C1 segment of cervical spinal cord (tissue), 14 donors: Measurements from ENCODE around the gene ANXA1.

Source experiments
- DNase-seq, 14 donors: peaks; one replicate each; lab custom pipeline; 2025; lab: John Stamatoyannopoulos, UW

Gene ANXA1

DNA sequence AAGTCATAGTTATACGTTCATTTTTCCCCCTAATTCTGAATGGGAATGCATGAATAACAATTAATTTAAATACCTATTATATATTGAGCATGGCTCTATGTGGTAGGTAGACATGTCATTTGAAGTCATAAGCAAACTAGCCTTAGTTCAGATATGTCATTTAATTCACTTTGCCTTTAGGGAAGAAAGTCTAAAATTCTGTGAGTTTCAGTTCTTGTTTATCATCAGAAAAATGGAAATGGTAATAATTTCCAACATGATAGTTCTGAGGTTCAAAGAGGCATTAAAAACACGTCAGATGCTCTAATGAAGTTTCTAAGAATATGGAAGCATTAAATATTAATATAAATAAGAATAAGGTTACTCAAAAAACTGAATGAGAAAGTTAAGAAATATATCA is 13.1 kb upstream of the ANXA1 start:
- no peak for DNase-seq

DNA sequence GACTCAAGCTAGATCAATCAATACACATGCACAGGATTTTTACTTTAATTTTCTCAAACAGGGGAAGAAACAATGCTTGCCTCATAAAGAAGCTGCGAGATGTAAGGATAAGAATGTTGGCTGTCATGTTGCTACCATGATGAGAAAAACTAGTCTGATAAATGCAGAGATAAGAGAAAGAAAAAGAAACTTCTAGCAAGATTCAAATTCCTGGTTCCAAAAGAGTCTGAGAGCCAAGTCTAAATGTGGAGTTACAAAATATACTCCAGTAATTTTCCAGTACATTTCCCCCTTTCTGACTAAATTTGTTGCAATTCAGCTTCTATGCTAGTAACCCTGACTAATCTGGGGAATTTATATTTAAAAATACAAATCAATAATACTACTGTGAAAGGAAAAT is 10.4 kb upstream of the ANXA1 start:
- DNase-seq: no peak

DNA sequence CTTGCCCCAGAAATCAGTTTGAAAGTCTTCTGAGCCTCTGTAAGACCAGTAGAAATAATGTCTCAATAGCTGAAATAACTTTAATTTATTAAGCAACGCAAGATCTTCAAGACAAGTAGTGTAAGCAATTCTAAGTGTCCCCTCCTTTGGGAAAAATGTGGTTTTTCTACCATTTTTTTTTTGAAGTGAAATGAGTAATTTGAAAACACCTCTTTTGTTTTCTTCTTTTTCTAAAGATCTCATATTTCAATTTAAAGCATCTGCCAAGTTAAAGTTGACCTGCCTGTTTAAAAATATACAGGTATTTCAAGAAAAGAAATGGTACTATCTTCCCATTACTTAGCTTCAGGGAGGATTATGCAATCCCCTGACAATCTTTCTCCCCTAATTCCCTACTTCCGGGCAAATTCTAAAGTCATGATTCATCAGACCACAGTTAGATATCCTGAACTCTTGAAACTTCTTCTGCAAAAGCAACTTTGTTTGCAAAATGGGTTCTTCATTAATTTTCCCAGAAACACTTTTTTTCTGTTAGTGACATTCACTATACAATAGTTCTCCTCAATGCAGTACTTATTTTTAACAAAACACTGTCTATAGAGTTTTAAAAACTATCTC is 7.8 kb upstream of the ANXA1 start:
- no peak for DNase-seq

DNA sequence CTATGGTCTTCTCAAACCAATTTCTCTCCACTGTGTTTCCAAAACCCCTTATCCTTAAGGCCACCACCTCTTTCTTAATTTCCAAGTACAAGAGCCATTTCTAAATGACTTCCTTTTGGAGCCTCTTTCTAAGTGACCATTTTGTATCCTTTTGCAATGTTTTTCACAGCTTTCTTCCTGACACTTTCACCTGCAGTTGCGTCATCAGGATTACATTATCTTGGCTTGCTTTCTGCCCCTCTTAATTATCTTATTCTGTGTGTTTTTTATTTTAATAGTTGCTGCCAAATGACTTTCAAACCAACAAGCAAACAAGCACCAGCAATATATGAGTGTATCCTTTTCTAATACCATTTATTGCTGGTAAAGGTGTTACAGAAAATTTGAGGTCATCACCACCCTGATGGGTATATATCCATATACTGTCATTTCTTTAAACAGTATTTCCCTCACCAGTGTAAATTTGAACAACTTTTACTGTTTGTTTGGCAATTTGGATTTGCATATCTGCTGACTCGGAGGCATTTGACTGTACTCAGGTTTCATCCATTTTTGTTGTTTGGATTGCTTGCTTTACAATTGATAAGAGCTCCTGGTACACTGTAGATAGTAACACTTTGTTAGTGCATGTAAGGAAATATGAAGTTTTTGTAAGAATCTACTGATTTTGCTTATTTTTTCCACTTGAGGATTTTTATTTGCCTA is 5.4 kb upstream of the ANXA1 start:
- DNase-seq: no peak

DNA sequence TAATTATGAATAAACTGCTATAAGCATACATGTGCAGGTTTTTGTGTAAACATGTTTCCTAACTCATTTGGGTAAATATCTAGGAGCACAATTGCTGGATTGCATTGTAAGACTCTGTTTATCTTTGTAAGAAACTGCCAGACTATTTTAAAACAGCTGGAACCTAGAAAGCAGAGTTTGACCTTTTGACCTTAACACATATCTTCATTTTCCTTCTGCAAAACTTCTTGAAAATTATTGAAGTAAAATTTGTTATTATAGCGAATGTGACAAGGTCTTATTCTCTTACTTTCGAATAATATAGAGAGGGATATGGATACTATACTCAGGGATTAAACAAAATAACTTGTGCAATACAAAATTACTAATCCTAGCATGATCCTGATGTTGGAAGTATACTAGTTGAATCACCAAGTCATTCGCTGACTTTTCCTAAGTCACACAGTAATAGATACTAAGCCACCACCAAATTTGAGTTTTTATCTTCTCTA is 3.2 kb upstream of the ANXA1 start:
- DNase-seq: no peak

DNA sequence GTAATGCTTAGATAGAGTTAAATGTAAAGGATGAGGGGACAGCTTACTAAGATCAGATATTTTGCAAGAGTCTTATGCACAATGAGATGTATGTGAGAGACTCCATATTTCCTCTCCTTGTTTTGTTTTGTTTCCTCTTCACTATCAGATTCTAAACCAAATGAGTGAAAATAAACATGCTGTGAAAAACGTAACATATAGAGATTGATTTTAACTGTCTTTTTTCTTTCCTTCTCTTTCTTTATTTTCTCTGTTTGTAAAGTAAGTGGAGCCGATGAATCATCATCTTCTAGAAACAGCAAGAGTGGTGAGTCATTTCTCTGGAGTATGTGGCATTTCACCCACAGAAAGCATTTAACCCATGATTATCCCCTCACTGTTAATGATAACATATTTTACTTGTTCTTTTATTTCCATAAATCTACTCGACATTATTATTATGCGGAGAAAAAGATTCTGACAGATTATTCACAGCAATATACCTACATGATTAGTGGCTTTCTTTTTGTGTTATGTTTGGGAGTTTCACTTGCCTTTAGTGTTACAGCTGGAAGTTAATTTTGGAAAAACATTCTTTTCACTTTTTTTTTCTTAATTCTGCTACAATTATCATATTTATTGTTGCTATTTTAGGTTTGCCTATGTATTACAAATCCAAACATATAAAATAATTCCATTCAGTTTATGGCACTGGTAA is 2.1 kb upstream of the ANXA1 start:
- no peak for DNase-seq

DNA sequence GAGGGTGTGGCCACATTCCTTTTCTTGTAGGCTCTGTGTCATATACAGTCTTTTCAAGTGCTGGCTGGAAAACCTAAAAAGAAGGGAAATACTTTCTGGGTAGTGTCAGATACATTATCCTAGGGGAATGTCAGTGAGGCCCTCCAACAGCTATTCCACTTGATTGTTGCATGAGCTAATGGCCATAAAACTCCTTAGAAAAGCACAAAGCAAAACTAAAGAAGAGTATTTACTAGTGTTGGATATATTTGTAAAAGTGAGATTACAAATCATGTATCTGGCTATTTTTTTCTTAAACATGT is 829 bp downstream of the ANXA1 start:
- DNase-seq: no peak

DNA sequence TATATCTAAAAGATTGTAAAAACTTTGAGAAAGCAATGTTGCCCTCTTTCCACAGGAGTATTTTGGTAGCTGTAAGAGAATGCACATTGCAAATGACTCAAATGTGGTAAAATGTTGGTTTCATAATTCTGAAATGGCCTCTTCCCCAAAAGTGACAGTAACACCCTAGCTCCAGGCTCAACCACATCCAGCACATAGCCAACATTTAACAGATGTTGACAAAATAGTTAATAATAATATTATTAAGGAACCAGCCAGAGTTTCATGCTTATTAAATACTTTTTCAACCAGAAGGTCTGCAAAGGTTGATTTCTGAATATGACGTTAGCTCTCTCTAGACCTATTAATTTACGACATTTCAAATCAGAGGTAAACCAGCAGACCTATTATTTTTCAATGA is 1.3 kb downstream of the ANXA1 start:
- DNase-seq: no peak

DNA sequence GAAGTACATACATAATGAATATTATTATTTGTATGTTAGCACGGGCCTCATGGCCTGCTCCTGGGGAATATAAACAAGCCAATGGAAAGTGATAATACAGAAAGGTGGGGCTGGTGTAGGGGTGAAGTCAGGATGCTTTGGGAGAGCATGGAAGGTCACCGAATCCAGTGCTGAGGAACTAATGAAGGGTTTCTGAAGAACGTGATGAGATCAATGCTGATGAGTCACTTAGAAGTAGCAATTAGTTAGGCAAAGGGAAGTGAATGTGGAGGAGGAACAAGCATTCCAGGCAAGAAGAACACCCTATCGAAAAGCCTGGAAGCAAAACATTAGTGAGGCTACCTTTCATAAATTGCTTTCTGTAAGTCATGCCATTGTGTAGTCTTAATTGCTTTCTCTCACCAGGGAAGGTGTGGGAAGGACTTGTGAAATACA is 2.1 kb downstream of the ANXA1 start:
- DNase-seq: no peak

DNA sequence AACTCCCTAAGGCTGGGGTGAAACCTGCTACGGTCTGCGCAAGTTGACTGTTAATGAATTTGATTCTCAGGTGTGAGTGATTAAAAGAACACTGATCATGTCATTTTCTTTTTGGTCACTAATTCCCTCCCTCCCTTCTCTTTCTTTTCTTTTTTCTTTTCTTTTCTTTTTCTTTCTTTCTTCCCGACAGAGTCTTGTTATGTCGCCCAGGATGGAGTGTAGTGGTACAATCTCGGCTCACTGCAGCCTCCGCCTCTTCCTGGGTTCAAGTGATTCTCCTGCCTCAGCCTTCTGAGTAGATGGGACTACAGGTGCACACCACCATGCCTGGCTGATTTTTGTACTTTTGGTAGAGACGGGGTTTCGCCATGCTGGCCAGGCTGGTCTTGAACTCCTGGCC is 2.6 kb downstream of the ANXA1 start:
- DNase-seq: no peak

DNA sequence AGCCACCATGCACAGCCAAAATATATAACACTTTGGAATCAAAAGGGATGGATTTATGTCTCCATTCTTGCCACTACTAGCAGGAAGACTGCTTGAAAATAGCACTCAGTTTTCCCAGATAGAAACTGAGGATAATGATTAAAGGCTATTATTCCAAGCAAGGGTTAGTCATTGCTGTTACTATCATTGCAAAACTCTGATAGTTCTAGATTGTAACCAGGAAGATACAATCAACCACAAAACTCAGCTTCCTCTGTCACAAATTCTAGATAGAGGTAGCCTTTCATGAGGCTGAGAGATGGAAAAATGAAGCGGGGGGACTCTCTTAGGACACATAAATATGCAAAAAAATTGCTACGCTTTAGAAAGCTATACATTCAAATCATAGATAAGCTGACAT is 3.1 kb downstream of the ANXA1 start:
- DNase-seq: no peak

DNA sequence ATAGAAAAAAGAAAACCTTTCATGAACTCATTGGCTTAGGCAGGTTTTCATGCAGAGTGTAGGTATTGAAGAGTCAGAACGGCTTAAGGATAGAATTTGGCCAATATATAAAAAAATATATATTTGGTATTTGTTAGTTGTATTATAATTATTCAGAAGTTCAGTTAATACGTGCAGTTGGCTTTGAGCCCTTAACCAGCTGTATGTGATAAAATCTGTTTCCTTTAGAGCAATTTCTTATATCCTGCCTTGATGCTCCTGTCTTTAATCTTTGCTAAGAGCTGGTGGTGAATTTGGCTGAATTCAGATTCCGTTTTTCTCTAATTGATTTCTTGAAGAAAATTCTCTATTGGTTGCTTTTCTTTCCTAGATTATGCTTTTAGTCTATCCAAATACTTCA is 3.7 kb downstream of the ANXA1 start:
- DNase-seq: no peak

DNA sequence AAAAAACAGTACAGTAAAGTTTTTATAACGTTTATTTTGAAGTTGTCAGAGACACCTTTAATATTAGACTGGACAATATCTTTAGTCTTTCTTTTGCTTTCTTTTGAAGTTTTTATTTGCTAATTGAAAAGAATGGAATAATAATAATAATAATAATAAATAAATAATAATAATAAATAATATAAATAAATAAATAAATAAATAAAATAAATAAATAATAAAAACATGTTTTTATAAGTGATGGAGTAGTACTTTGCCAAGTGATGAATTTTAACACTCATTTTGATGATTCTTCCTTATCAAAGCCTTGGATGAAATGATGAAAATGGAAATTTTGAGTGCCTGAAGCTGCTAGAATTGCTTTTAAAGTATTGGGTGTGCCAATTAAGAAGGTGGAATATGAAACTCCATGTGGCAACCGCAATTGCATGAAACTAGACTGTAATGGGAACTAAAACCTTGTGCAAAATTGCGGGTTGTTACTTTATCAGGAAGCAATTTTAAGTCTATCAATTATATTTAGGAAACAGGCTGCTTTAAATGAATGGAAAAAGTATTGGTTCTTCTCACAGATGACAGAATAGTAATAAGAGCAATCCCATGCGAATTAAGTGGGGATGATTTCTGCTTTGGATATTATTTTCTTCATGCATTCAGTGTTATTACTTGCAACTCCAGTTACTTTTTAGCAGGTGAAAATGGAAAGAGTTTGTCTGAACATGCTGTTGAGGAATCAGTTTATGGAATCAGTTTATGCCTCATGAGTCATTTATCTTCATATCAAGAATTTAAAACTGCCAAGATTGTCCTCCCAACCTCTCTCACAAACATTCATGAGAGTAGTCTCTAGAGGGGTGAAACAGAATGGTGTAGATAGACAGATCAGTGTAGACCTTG is 4.6 kb downstream of the ANXA1 start:
- no peak for DNase-seq

DNA sequence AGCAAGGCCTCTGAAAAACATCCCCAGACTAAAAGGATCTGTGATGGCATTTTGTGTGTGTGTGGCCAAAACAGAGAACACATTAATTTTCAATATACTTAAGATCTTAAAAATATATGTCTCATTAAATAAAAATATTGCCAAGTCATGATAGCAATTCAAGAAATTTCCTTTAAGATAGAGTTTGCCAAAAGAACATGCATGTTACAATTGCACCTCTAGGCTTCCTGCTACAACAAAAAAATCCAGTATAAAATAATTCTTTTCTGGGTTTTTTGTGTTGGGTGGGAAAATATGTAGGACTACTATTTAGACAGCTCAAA is 5.2 kb downstream of the ANXA1 start:
- no peak for DNase-seq

DNA sequence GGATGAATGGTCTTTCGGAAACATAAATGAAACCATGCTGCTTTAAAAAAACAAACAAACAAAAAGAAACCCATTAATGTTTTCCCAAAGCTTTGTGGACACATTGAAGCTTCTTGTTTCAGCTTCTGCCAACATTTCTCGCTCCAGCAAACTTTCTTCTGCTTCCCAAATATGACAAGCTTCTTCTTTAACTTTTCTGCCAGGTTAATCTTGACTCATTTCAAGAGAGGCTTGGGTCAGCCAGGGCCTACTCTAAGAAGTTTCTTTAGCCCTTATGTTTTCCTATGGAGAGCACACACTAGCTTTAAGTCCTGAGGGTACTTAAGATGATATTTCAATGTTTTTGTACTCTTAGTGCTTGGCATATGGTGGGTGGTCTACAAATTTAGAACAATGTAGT is 6.1 kb downstream of the ANXA1 start:
- no peak for DNase-seq

DNA sequence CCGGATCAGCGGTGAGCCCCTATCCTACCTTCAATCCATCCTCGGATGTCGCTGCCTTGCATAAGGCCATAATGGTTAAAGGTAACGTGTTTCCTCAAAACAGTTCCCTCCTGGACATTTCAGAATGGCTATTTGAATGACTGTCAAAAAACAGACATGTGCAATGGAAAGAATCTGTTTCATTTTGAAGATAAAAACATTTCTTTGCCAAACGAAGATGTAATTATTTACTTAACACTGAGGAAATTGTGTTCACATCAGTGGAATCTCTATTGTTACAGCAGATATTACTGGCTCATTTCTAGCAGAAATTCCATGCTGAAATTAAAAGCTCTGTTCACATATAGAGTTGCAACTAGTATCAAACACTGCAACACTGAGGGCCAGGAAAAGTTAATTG is 7.1 kb downstream of the ANXA1 start:
- no peak for DNase-seq

DNA sequence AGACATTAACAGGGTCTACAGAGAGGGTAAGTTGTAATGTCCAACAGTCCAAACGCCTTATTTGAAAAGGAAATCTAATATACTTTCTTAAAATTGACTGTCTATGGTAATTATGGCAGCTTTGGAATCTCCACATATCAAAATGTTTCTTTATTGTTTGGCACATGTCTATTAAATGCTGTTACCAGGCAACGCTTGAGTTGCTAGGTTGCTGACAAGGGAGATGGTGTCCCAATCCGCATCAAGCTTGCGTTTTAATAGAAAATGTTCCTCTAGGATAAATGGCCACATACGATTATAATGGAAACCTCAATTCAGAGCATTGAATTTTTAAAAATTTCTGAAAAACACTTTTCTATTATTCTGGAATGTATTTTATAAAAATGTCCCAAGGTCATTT is 9.2 kb downstream of the ANXA1 start:
- no peak for DNase-seq

DNA sequence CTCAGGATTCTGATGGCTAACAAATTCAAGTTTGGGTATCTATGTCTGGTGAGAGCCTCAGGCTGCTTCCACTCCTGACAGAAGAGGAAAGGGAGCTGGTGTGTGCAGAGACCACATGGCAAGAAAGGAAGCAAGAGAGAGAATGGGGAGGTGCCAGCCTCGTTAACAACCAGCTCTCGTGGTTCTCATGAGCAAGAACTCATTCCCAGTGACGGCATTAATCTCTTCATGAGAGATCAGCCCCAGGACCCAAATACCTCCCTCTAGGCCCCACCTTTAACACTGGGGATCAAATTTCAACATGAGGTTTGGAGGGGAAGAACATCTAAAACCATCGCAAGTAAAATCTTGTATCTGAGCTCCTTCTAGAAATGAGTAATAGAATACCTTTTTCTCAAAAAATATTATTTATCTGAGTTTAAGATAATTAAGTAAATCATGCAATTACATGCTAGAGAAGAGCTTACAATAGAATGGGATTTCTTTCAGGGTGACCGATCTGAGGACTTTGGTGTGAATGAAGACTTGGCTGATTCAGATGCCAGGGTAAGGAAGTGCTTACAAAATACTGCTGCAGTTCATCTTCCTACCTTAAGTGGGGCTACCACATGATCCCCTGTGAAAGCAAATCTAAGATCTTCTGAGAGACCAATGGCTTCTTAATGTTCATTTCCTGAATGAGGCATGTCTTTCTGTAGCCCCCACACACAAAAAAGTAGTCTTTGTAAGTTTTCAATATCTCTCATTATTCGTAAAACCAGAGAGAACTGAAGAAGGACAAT is 11.5 kb downstream of the ANXA1 start:
- DNase-seq: no peak

DNA sequence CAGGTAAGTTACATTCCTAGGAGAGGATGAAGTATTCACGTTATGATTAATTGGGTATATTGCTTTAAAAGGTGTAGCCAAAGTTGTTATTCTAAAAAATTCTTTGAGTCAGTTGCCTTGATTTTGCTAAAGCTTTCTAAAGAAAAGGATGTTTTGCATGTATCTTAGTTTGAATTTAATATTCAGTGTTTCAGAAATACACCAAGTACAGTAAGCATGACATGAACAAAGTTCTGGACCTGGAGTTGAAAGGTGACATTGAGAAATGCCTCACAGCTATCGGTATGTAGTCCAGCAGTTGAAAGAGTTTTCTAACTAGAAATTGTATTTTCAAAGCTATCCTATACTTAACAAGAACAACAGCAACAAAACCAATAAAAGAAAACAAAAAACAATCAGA is 14.2 kb downstream of the ANXA1 start:
- no peak for DNase-seq

DNA sequence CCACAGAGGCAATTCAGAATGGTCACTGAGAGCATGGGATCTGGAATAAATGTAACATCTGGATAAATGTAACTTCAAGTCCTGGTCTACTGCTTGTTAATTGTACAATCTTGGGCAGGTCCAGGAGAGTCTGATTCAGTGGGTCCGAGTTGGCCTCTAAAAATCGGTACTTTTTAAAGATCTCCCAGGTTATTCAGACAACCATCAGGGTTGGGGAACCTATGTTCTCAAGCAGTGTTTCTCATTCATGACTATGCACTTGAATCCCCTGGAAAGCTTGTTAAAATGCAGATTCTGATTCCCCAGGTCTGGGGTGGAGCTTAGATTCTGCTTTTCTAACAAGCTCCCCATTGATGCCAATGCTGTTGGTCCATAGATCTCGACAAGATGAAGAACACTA is 14.8 kb downstream of the ANXA1 start:
- DNase-seq: no peak

DNA sequence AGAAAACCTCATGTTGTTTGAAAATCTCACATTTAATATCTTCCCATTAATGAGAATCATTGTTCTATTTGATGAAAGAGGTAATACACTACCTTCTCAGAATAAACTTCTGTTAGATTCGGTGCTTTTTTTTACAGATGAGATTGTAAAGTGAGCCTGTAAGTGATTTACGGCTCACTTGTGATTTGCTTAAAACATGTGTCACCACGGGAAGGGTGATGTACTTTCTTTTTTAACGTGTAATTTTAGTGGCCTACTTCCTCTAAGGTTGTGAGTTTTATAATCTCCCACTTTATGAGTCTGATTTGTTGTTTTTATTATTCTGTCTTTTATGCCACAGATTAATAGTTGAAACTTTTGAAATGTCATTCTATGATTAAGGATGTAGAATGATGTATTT is 15.9 kb downstream of the ANXA1 start:
- DNase-seq: no peak
